Measurements from ENCODE around the gene BAIAP2. TPM values are rescaled to one million over a fixed set of nuclear protein-coding genes. Genes with fewer than 3 reads are reported as not detected.

The BAIAP2 gene
- total and polyA plus RNA-seq, 2 of the 13 experiments (the other 11 are each of a cell fraction or from before 2014, with no cell fraction given): 22.5 to 24.0 TPM

- ChIA-PET POLR2A (interaction anchor here (1.6 kb wide), 1 partner anchor 9 kb away, joined by 6 read pairs; no protein-coding TSS in a partner anchor), CTCF (ENCODE audit: low intra/inter-chr PET ratio, low total read pairs) (no interaction called here)
- Histone ChIP-seq H2AFZ (ENCODE audit: low read length) (no peak overlapping the region), H3K36me3 (replicated peaks in 1 of 2; ENCODE audit: control insufficient read depth in 1 of 2, insufficient read depth in 2 of 2, low read length in 2 of 2) (peaks cover 4 to 17% of the 10 kb centered on the region in 2 experiments; a peak in 4 of 5 replicates), H3K4me3 (replicated peaks in 1 of 3; ENCODE audit: insufficient read depth in 1 of 3, low read depth in 2 of 3, low read length in 3 of 3) (no peak overlapping the region), H3K27me3 (ENCODE audit: control insufficient read depth in 1 of 2, insufficient read depth in 2 of 2, low read length in 2 of 2) (no peaks in the 10 kb centered on the region), H3K9ac (ENCODE audit: insufficient read depth, low read depth, low read length) (no peak overlapping the region), H4K20me1 (ENCODE audit: insufficient read depth, low read length) (no peaks in the 10 kb centered on the region), H3K27ac (ENCODE audit: extremely low read length, insufficient read depth, low read length) (no peak overlapping the region), H3K4me2 (ENCODE audit: low read depth, low read length) (no peak overlapping the region), H3K4me1 (ENCODE audit: insufficient read depth, low read length) (peaks cover 41% of the 10 kb centered on the region), H3K79me2 (ENCODE audit: insufficient read depth, low read length) (no peaks in the 10 kb centered on the region), H3K9me3 (ENCODE audit: low read length) (no peaks in the 10 kb centered on the region)
- 90% methylated on average over 16 of the region's 24 CpGs for WGBS (ENCODE audit: low lambda C conversion rate)
- in situ Hi-C loops (cut with HindIII; ENCODE audit: extremely low pct_ligation_motif_present, low pct_unique_long_range_greater_than_20kb) (no loop called here), intact Hi-C loops (cut with micrococcal nuclease; ENCODE audit: unreplicated experiment) (no loop called here)
- ATAC-seq (no peak), FAIRE-seq (no peak), DNase-seq (ENCODE audit: low spot score) (no peak)
- BruUV-seq (replicated peaks): no TSS peak
- TF ChIP-seq ZNF761 (CRISPR knock-in tag; conservative IDR thresholded peaks at IDR 0.05) (no peak), DNMT1 (CRISPR knock-in tag; IDR thresholded peaks at IDR 0.05) (no peak), ZNF740 (CRISPR knock-in tag; IDR thresholded peaks at IDR 0.05) (no peak), ATF5 (CRISPR knock-in tag; IDR thresholded peaks at IDR 0.05; ENCODE audit: low read depth) (no peak), ZBTB14 (CRISPR knock-in tag; IDR thresholded peaks at IDR 0.05) (no peak), ZNF773 (CRISPR knock-in tag; IDR thresholded peaks at IDR 0.05; ENCODE audit: borderline replicate concordance) (no peak), ZFP37 (CRISPR knock-in tag; IDR thresholded peaks at IDR 0.05; ENCODE audit: borderline replicate concordance) (no peak), HMGA1 (CRISPR knock-in tag; conservative IDR thresholded peaks at IDR 0.05) (no peak), ZNF639 (CRISPR knock-in tag; conservative IDR thresholded peaks at IDR 0.05) (no peak), NR2F1 (CRISPR knock-in tag; IDR thresholded peaks at IDR 0.05) (no peak), ZBTB8A (CRISPR knock-in tag; IDR thresholded peaks at IDR 0.05; ENCODE audit: borderline replicate concordance, low read depth) (no peak), MIXL1 (CRISPR knock-in tag; IDR thresholded peaks at IDR 0.05) (no peak)
These were observed 57.7 kb downstream of the BAIAP2 start for GRCh38 chr17:81092518-81093095.
